Mucosa of stomach (tissue), 1 donor: ENCODE measurements around the gene PRPF31.
"Not testable (repeated sequence)": the region's sequence is repeated elsewhere in the genome, so short reads cannot be mapped to it uniquely, and the experiment has no call there.

ENCODE experiments used
- H3K27me3 ChIP-seq: one replicate; pipeline ENCODE4 v1.7.0; 2013; ENCODE audit warnings: mild to moderate bottlenecking, low read length; ENCODE audit not compliant: control insufficient read depth, insufficient read depth
- H3K36me3 ChIP-seq: one replicate; pipeline ENCODE4 v1.7.0; 2013; ENCODE audit warnings: low read length; ENCODE audit not compliant: control insufficient read depth, insufficient read depth
- H3K4me1 ChIP-seq: one replicate; pipeline ENCODE4 v1.7.0; 2013; ENCODE audit warnings: mild to moderate bottlenecking, low read length; ENCODE audit not compliant: control insufficient read depth, insufficient read depth
- H3K4me3 ChIP-seq: one replicate; pipeline ENCODE4 v1.7.0; 2013; ENCODE audit warnings: low read length
- H3K9ac ChIP-seq: one replicate; pipeline ENCODE4 v1.7.0; 2013; ENCODE audit warnings: mild to moderate bottlenecking, low read length, moderate library complexity
- H3K9me3 ChIP-seq: one replicate; pipeline ENCODE4 v1.7.0; 2013; ENCODE audit warnings: mild to moderate bottlenecking, low read length, moderate library complexity; ENCODE audit not compliant: control insufficient read depth
- donor health status: Pancreatic carcinoma.

PRPF31 gene

GRCh38 chr19:54099190-54099902 is 16.2 kb upstream of the PRPF31 start:
- no peaks in the 10 kb centered on the region for H3K9me3 ChIP-seq
- H3K36me3 ChIP-seq: no peaks in the 10 kb centered on the region
- peaks cover 19% of the 10 kb centered on the region for H3K4me1 ChIP-seq
- H3K9ac ChIP-seq: no peak overlapping the region
- peaks cover 25% of the 10 kb centered on the region for H3K27me3 ChIP-seq
- H3K4me3 ChIP-seq: no peak overlapping the region

GRCh38 chr19:54099903-54100255 is 15.7 kb upstream of the PRPF31 start:
- not testable (repeated sequence) for H3K9ac ChIP-seq, H3K9me3 ChIP-seq, H3K4me3 ChIP-seq, H3K36me3 ChIP-seq
- Histone ChIP-seq H3K4me1 (peaks cover 19% of the 10 kb centered on the region), H3K27me3 (peaks cover 22% of the 10 kb centered on the region)

- Histone ChIP-seq H3K4me3 (no peak within 1 kb of the TSS), H3K9ac (no peak within 1 kb of the TSS), H3K36me3 (no peaks in the 10 kb centered on the region), H3K27me3 (peaks cover 15% of the 10 kb centered on the region), H3K9me3 (no peaks in the 10 kb centered on the region), H3K4me1 (peaks cover 18% of the 10 kb centered on the region)
These were observed 15.0 kb upstream of the PRPF31 start, which contains the start of gene OSCAR for GRCh38 chr19:54100561-54100960. Gene OSCAR (minus strand): TSS chr19:54100803. CDS start chr19:54100792, 11 bp downstream.

- Histone ChIP-seq H3K4me3 (peak within 1 kb of the TSS; percentile 91), H3K4me1 (peaks cover 7% of the 10 kb centered on the region), H3K27me3 (no peaks in the 10 kb centered on the region), H3K9ac (peak within 1 kb of the TSS; percentile 79), H3K36me3 (no peaks in the 10 kb centered on the region), H3K9me3 (no peaks in the 10 kb centered on the region)
These were observed 13.0 kb upstream of the PRPF31 start, which contains the start of gene NDUFA3 for GRCh38 chr19:54102421-54103169. Gene NDUFA3 (plus strand): TSS chr19:54102855. CDS start chr19:54102879, 24 bp downstream.

GRCh38 chr19:54104998-54105715 is 10.4 kb upstream of the PRPF31 start:
- no peaks in the 10 kb centered on the region for H3K27me3 ChIP-seq
- no peaks in the 10 kb centered on the region for H3K9me3 ChIP-seq
- peaks cover 7% of the 10 kb centered on the region for H3K4me1 ChIP-seq
- H3K9ac ChIP-seq: no peak overlapping the region
- no peaks in the 10 kb centered on the region for H3K36me3 ChIP-seq
- no peak overlapping the region for H3K4me3 ChIP-seq

- Histone ChIP-seq H3K4me3 (no peak overlapping the region), H3K9me3 (no peaks in the 10 kb centered on the region), H3K27me3 (no peaks in the 10 kb centered on the region), H3K36me3 (no peaks in the 10 kb centered on the region), H3K9ac (no peak overlapping the region), H3K4me1 (peaks cover 7% of the 10 kb centered on the region)
These were observed 9.8 kb upstream of the PRPF31 start for GRCh38 chr19:54105796-54106195.

GRCh38 chr19:54106716-54107115 is 8.8 kb upstream of the PRPF31 start:
- peaks cover 7% of the 10 kb centered on the region for H3K4me1 ChIP-seq
- H3K36me3 ChIP-seq: no peaks in the 10 kb centered on the region
- H3K27me3 ChIP-seq: no peaks in the 10 kb centered on the region
- no peaks in the 10 kb centered on the region for H3K9me3 ChIP-seq
- no peak overlapping the region for H3K4me3 ChIP-seq
- no peak overlapping the region for H3K9ac ChIP-seq

GRCh38 chr19:54107876-54108490 is 7.6 kb upstream of the PRPF31 start:
- H3K4me3 ChIP-seq: no peak overlapping the region
- H3K36me3 ChIP-seq: no peaks in the 10 kb centered on the region
- no peaks in the 10 kb centered on the region for H3K4me1 ChIP-seq

GRCh38 chr19:54108496-54108895 is 7.1 kb upstream of the PRPF31 start:
- Histone ChIP-seq H3K27me3 (no peaks in the 10 kb centered on the region), H3K4me3 (no peak overlapping the region), H3K9ac (no peak overlapping the region), H3K9me3 (no peaks in the 10 kb centered on the region), H3K36me3 (no peaks in the 10 kb centered on the region), H3K4me1 (no peaks in the 10 kb centered on the region)

More at GRCh38 chr19:54107876-54108490, 7.6 kb upstream of the PRPF31 start:
- Histone ChIP-seq H3K27me3 (no peaks in the 10 kb centered on the region), H3K9ac (no peak overlapping the region), H3K9me3 (no peaks in the 10 kb centered on the region)

- H3K4me1 ChIP-seq: peaks cover 9% of the 10 kb centered on the region
- H3K9me3 ChIP-seq: no peaks in the 10 kb centered on the region
- no peaks in the 10 kb centered on the region for H3K27me3 ChIP-seq
- no peaks in the 10 kb centered on the region for H3K36me3 ChIP-seq
- no peak overlapping the region for H3K4me3 ChIP-seq
- no peak overlapping the region for H3K9ac ChIP-seq
These were observed 5.9 kb upstream of the PRPF31 start for GRCh38 chr19:54109651-54110050.

- Histone ChIP-seq H3K9ac (peak overlapping the region; percentile 94), H3K27me3 (no peaks in the 10 kb centered on the region), H3K36me3 (no peaks in the 10 kb centered on the region), H3K9me3 (no peaks in the 10 kb centered on the region), H3K4me1 (peaks cover 9% of the 10 kb centered on the region), H3K4me3 (peak overlapping the region; percentile 100)
These were observed 1.0 kb upstream of the PRPF31 start for GRCh38 chr19:54114340-54115108.
